ENCODE measurements around the gene CSK.

GRCh38 chr15:74831813-74832495, 50.1 kb downstream of the CSK start:
- TF ChIP-seq TAF1 (IDR thresholded peaks at IDR 0.05; ENCODE audit: borderline replicate concordance, low read depth, low read length) = no peak
- TF ChIP-seq CHD2 (IDR thresholded peaks at IDR 0.05; ENCODE audit: low read length, partially characterized antibody) = no peak
- no peak for TF ChIP-seq POLR2AphosphoS5 (IDR thresholded peaks at IDR 0.05; ENCODE audit: low read depth, low read length)
- TF ChIP-seq CTCF (IDR thresholded peaks at IDR 0.05) = no peak
- TF ChIP-seq PBX3 (IDR thresholded peaks at IDR 0.05) = no peak
- TF ChIP-seq MXI1 (IDR thresholded peaks at IDR 0.05; ENCODE audit: low read depth, low read length) = no peak
- no peak for TF ChIP-seq EP300 (IDR thresholded peaks at IDR 0.05; ENCODE audit: borderline replicate concordance in 1 of 2, low read depth in 1 of 2, low read length in 1 of 2)
- TF ChIP-seq EZH2phosphoT487 (IDR thresholded peaks at IDR 0.05; ENCODE audit: borderline replicate concordance, low read depth) = no peak
- TF ChIP-seq YY1 (IDR thresholded peaks at IDR 0.05; ENCODE audit: low read depth) = no peak
- no peak for TF ChIP-seq RAD21 (IDR thresholded peaks at IDR 0.05; ENCODE audit: low read length)
- no peak for TF ChIP-seq REST (IDR thresholded peaks at IDR 0.05; ENCODE audit: low read depth, low read length)
- TF ChIP-seq TEAD4 (IDR thresholded peaks at IDR 0.05; ENCODE audit: borderline replicate concordance, insufficient read depth) = no peak
- no peak for TF ChIP-seq FOXM1 (IDR thresholded peaks at IDR 0.05; ENCODE audit: low read depth)
- no peak for TF ChIP-seq FOXJ3 (CRISPR knock-in tag; IDR thresholded peaks at IDR 0.05)
